D341Med (cell line): ENCODE measurements around the gene TMEM59L.

Experiments
- DNase-seq: peaks from one replicate; pipeline ENCODE4 v3.0.0; 2012; ENCODE audit warnings: low spot score

TMEM59L gene

DNA sequence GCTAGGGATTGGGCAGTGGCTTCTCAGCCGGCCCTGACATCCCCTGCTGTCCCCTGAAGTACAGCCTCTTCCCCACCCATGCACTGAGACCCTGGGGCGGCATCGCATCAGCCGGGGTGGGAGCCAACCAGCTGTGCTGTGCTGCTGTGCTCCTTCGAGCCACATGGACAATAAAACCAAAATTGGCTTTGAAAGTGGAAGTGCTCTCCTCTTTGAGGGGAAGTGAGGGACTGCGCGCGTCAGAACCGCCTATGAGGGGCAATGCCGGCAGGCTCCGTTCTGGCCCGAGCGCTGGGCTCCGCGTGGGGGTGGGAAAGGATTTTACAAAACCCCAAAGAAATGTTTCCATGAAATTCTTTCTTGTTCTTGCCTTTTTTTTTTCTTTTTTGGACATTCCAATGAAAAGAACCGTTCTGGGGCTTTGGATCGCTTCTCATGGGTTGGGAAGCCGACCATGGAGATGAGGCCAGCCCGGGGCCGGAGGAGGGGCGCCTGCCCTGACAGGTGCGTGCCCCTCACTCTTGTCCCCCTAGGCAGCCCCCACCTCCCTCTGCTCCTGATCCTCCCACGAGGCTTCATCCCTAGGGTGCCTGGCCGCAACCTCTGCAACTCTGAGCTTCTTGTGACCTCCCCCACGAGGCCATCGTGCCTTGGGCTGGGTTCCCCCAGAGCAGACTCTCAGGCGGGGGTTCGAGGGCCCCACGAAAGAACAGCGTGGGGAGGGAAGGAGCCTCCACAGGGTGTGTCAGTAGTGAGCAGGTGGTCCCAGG is 46.8 kb downstream of the TMEM59L start:
- no peak for DNase-seq

DNA sequence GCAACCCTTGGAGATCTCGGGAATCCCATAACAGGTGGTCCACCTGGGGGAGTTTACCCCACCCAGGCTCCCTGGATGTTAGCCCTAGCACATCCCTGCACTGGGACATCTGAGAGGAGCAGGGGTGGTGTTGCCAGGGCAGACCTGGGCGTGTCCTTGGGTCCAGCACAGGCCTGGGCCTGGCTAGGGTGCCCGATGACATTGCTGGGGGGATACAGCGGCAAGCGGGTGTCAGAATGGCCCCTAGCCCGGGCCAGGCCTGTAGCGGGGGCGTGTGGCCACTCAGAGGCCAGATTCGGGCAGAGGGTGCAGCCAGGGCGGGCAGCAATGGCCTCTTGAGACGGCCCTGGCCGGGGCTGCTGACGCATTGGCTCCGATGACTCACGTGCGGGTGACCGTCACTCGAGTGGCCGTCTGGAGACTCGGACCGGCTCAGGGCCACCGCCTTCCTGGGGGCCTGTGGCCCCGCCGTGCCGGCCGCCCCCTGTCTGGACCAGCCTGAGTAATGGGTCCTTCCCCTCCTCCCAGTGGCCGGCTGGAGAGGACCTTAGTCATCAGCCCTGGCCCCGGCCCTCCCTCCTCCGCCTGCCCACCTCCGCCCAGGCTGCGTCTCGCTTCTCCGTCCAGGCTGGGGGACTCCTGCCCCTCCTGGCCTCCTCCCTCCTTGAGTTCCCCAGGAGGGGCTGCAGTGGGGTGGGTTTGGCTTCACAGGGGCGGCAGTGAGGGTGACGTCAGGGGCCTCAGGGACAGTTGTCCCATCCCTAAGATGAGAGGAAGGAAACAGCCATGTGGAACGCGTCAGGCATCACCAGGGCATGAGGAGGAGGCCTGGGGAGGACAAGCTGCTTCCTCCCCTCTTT is 47.6 kb downstream of the TMEM59L start:
- DNase-seq: no peak

DNA sequence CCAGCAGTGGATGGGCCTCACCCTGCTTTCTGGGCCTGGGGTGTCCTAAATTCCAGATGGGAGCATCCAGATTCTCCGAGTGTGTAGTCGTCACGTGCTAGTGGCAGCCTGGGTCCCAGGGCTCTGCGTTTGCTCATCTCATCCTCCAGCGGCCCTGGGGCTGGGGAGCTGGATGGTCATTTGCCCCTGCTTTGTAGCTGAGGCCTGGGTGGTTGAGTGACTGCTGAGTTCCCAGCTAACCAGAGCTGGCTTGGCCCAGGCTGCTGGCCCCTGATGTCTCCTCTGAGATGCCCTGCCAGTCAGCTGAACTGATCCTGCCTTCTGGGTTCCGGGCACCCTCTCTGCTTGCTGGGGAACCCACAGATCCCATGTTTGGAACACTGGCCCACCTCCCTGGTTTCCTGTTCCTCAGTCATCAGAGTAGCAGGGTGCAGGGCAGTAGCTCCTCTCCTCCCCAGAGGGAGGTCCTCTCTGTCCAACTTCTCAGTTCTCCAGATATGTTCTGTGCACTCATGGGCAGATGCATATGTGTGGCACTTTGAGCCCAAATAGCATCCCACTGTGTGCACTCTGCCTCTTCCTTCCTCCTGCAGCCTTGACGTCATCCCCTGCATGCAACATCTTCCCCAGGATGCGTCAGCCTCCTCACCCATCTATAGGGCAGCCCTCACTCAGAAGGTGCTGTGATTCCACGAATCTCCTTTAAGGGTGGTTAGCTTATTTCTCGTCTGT is 48.4 kb downstream of the TMEM59L start:
- no peak for DNase-seq

DNA sequence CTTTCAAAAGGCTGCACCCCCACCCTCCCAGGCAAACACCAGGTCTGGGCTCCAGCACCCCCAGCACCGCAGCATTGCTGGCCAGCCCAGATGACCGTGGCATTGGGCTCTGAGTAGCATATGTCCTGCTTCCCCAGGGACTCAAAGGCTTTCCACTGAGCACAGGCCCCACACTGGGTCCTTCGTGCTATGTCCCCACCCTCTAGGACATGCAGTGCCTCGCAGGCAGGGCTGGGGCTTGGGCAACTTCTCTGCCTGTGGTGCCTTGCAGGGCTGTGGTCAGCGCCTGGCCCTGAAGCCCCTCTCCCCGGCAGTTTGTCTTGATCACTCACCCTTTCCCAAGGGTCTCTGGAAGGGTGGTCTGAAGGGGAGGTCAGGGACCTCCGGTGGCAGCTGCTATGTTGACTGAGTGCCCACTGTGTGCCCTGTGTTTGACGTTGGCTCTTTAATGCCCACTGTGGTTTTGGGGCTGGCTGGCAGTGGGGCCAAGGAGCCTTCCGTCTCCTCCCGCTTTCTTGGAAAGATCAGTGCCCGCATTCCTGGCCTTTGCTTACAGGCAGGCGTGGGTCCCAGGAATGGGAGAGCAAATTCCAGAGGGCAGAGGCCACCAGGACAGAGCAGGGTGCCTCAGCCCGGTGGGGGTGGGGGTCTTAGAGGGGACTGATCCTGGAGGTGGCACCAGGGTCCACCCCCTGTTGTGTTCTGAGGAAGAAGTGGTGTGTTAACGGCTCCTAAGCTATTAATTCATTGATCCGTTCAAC is 50.5 kb downstream of the TMEM59L start:
- DNase-seq: no peak

DNA sequence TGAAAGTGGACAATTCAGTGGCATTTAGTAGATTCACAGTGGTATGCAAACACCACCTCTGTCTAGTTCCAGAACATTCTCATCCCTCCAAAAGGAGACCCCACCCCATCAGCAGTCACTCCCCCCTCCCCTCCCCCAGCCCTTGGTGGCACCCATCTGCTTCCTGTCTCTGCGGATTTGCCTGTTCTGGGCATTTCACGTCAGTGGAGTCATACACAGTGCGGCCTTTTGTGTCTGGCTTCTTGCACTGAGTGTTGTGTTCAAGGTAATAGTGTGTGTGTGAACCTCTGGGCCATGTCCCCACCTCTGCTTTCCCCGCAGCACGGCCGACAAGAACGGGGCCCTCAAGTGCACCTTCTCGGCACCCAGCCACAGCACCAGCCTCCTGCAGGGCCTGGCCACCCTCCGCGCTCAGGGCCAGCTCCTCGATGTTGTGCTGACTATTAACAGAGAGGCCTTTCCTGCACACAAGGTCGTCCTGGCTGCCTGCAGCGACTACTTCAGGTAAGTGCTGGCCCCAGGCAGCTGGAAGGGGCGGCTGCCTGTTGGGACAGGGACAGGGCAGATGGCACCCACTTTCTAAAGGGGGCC is 51.4 kb downstream of the TMEM59L start:
- no peak for DNase-seq

DNA sequence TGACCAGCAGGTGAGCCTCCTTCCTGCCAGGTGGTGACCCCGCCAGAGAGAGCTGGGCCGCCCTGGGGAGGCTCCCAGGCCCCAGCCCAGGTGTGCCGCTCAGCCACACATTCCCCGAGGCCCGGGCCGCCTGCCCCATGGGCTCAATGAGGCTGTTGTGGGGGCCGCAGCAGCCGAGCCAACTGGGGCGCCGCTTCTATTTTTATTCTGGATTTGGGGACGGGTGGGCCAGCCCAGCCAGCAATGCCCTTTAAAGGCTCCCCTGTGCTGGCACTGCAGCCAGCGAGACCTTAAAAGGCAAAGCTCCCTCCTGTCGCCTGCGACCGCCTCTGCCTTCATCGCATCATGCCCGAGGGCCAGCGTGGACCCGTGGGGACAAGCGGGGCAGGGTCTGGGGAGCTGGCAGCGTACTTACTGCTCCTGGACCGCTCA is 53.1 kb downstream of the TMEM59L start:
- no peak for DNase-seq

DNA sequence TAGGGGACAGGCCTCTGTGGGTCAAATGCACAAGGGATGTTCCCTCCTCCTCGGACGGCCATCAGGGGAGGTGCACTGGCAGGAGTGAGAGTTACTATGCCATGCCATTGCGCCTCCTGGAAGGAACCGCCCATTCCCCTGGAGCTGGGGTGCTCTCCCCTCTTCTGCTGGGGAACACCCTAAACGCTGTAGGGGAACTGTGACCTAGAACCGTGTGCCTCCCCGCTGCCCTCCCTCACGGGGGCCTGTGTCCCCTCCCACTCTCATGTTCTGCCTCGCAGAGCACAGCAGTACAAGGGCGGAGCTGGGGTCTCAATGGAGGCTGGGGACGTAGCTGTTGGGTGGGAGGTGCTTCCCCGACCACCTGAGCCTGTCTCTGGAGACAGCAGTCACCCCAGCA is 53.6 kb downstream of the TMEM59L start:
- no peak for DNase-seq

DNA sequence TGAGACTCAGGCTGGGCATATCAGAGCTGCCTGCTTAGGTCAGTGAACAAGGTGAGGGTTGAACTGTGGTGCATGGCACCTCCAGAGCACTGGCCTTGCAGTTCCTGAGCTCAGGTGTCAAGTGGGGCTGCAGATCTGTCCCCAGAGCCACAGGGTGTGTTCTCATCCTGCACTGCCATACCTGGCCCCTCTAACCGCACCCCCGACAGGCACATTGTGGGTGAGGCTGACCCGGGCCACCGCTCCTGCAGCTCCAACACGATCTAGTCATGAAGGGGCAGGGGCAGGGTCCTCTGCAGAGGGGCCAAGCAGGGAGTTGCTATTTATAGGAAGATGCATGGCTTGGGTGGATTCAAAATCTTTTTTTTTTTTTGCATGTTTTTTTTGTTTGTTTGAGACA is 54.1 kb downstream of the TMEM59L start:
- no peak for DNase-seq

DNA sequence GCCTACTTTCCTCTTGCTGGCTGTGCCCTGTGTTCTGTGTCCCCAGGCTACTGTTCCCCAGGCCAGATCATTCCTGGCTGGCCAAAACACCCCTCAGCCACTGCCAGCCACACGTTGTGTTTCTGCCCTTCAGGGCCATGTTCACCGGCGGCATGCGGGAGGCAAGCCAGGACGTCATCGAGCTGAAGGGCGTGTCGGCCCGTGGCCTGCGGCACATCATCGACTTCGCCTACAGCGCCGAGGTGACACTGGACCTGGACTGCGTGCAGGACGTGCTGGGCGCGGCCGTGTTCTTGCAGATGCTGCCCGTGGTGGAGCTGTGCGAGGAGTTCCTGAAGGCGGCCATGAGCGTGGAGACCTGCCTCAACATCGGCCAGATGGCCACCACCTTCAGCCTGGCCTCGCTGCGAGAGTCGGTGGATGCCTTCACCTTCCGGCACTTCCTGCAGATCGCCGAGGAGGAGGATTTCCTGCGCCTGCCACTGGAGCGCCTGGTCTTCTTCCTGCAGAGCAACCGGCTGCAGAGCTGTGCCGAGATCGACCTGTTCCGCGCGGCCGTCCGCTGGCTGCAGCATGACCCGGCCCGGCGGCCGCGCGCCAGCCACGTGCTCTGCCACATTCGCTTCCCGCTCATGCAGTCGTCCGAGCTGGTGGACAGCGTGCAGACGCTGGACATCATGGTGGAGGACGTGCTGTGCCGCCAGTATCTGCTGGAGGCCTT is 55.0 kb downstream of the TMEM59L start:
- no peak for DNase-seq

DNA sequence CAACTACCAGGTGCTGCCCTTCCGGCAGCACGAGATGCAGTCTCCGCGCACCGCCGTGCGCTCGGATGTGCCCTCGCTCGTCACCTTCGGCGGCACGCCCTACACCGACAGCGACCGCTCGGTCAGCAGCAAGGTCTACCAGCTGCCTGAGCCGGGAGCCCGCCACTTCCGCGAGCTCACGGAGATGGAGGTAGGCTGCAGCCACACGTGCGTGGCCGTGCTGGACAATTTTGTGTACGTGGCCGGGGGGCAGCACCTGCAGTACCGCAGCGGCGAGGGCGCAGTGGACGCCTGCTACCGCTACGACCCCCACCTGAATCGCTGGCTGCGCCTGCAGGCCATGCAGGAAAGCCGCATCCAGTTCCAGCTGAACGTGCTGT is 55.6 kb downstream of the TMEM59L start:
- no peak for DNase-seq

DNA sequence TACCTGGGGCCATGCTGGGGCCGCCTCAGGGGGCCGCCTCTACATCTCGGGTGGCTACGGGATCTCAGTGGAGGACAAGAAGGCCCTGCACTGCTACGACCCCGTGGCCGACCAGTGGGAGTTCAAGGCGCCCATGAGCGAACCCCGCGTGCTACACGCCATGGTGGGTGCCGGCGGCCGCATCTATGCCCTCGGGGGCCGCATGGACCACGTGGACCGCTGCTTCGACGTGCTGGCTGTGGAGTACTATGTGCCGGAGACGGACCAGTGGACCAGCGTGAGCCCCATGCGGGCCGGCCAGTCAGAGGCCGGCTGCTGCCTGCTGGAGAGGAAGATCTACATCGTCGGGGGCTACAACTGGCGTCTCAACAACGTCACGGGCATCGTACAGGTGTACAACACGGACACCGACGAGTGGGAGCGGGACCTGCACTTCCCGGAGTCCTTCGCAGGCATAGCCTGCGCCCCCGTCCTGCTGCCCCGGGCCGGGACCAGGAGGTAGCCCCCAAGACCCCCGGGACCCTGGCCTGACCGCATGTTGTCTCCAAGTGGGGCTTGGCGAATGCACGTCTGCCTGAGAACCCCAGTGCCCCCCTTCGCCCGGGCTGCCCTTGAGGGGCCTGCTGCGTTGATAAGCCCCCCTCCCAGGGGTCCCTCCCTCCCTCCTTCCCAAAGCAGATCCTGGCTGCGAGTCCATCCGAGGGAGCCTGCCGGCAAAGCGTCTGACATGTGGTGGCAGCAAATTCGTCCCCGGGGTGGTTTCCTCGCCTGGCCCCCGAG is 56.3 kb downstream of the TMEM59L start:
- no peak for DNase-seq

DNA sequence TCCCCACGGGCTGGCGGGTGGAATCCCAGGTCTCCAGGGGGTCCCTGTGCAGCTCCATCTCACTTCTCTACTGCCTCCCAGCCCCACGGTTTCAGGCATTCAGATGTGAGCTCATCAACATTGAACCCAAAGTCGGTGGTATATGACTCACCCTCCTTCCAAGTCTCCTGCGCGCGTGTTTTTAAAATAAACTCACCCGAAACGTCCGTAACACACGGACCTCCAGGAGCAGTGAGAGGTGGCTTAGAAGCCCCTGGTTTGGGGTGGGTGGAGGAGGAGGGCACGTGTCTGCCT is 56.8 kb downstream of the TMEM59L start:
- DNase-seq: no peak

DNA sequence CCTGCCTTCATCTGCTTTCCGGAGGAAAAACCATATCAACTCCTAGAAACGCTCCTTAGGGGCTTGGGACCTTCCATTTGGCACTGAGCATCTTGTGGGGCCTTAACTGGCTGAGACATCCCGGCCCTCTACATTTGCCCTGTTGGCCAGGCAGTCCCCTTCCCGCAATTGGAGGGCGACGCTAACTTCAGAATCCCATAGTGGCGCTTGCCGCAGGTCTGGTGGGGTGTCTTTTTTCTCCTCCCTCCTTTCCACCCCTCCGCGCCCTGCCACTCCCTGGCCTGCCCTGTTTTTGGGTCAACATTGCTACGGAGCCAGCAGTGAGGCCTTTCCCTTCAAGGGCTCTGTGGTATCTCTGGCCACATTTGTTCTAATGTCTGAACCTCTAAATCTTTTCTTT is 57.2 kb downstream of the TMEM59L start:
- no peak for DNase-seq

DNA sequence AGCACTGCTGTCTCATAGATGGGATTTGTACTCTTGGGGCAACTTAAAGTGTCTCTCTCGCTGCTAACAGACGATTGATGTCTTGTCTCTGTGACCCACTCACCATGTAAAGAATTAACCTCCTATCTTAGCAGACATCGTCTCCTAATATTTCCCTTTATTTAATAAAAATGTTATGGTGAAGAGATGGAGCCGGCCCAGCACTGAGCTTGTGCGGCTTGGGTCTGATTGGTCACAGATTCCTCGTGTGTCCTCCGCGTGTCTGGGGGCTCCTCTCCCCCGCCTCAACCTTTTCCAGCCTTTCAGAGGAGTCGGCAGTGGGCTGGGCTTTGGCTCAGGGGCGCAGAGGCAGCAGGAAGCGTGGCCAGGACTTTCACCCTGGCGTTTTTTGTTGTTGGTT is 57.6 kb downstream of the TMEM59L start:
- no peak for DNase-seq
